HG02981 (cell line): ENCODE data around the gene JPH2.

ENCODE experiments used
- ATAC-seq: cut with Tn5 transposase; IDR thresholded peaks from one replicate; pipeline ENCODE4 v1.9.1; 2021; ENCODE audit warnings: mild to moderate bottlenecking, moderate library complexity; ENCODE audit not compliant: unreplicated experiment

Gene JPH2

GRCh38 chr20:44188752-44189151 is 1.8 kb upstream of the JPH2 start:
- no peak for ATAC-seq

- no peak for ATAC-seq
Measured at GRCh38 chr20:44187772-44188709, 1.1 kb upstream of the JPH2 start.

GRCh38 chr20:44186674-44187053 is 324 bp downstream of the JPH2 start:
- no peak for ATAC-seq

- no peak for ATAC-seq
Measured at GRCh38 chr20:44186201-44186600, 787 bp downstream of the JPH2 start.

GRCh38 chr20:44185574-44185973 is 1.4 kb downstream of the JPH2 start:
- ATAC-seq = no peak

GRCh38 chr20:44183282-44183681 is 3.7 kb downstream of the JPH2 start:
- ATAC-seq = no peak

- no peak for ATAC-seq
Measured at GRCh38 chr20:44182863-44183262, 4.1 kb downstream of the JPH2 start.

GRCh38 chr20:44182135-44182765 is 4.7 kb downstream of the JPH2 start:
- ATAC-seq = no peak

- ATAC-seq = no peak
Measured at GRCh38 chr20:44181611-44182010, 5.4 kb downstream of the JPH2 start.

GRCh38 chr20:44180814-44181213 is 6.2 kb downstream of the JPH2 start:
- no peak for ATAC-seq

GRCh38 chr20:44176833-44177534 is 10.0 kb downstream of the JPH2 start:
- no peak for ATAC-seq

- no peak for ATAC-seq
Measured at GRCh38 chr20:44174996-44175765, 11.8 kb downstream of the JPH2 start.

- ATAC-seq = no peak
Measured at GRCh38 chr20:44173846-44174245, 13.1 kb downstream of the JPH2 start.

GRCh38 chr20:44173116-44173515 is 13.9 kb downstream of the JPH2 start:
- no peak for ATAC-seq

- ATAC-seq = no peak
Measured at GRCh38 chr20:44172572-44172950, 14.4 kb downstream of the JPH2 start.

GRCh38 chr20:44171775-44172571 is 15.0 kb downstream of the JPH2 start:
- no peak for ATAC-seq

GRCh38 chr20:44170816-44171410 is 16.1 kb downstream of the JPH2 start:
- ATAC-seq = no peak

GRCh38 chr20:44167736-44168135 is 19.3 kb downstream of the JPH2 start:
- ATAC-seq = no peak

GRCh38 chr20:44166477-44166876 is 20.5 kb downstream of the JPH2 start:
- ATAC-seq = no peak

- ATAC-seq = no peak
Measured at GRCh38 chr20:44166008-44166407, 21.0 kb downstream of the JPH2 start.
